ENCODE data around the gene CADPS2. TPM values are rescaled to one million over a fixed set of nuclear protein-coding genes. Genes with fewer than 3 reads are reported as not detected.

CADPS2 gene
- polyA plus RNA-seq, 1 experiment: 0.38 TPM

DNA sequence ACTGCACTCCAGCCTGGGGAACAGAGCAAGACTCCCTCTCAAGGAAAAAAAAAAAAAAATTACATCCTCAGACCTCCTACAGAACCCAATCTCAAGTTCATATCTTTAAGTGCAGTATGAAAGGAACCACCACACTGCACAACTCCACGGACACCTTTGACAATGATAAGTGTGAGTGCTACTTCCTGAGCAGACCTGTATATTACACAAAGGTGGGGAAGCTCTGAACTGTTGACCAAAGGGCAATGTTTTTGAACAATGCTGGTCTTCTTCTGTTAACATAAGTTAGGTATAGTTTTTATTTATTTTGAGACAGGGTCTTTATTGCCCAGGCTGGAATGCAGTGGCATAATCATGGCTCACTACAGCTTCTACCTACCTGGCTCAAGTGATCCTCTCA, 129.4 kb downstream of the CADPS2 start:
- Histone ChIP-seq H3K4me3 (ENCODE audit: low read depth, low read length) (no peak overlapping the region), H3K27me3 (ENCODE audit: control insufficient read depth, insufficient read depth, low read length) (no peaks in the 10 kb centered on the region), H3K36me3 (ENCODE audit: control insufficient read depth, insufficient read depth, low read length) (no peaks in the 10 kb centered on the region)
- ChIA-PET CTCF (no interaction called here), POLR2A (no interaction called here)
- no peak for DNase-seq (ENCODE audit: low read depth)
- TF ChIP-seq, protein P1, sequence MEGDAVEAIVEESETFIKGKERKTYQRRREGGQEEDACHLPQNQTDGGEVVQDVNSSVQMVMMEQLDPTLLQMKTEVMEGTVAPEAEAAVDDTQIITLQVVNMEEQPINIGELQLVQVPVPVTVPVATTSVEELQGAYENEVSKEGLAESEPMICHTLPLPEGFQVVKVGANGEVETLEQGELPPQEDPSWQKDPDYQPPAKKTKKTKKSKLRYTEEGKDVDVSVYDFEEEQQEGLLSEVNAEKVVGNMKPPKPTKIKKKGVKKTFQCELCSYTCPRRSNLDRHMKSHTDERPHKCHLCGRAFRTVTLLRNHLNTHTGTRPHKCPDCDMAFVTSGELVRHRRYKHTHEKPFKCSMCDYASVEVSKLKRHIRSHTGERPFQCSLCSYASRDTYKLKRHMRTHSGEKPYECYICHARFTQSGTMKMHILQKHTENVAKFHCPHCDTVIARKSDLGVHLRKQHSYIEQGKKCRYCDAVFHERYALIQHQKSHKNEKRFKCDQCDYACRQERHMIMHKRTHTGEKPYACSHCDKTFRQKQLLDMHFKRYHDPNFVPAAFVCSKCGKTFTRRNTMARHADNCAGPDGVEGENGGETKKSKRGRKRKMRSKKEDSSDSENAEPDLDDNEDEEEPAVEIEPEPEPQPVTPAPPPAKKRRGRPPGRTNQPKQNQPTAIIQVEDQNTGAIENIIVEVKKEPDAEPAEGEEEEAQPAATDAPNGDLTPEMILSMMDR (IDR thresholded peaks at IDR 0.05; ENCODE audit: insufficient read depth, low read depth, low read length): no peak

DNA sequence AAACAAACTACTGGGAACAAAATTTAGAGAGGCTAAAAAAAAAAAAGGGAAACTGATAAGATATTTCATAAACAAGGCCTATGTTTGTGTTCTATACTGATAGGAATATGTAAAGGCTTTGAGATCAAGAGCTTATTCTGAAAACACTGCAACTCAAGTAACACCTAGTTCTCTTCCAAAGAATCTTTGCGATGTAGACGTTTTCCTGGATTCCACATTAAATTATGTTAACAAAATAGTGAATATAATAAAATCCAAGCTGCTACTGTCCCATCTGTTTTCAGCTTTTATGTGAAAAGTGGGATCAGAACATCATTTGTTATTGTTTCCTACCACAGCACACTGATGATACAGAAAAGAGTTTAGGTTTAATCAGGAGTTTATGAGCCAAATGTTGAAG, 130.6 kb downstream of the CADPS2 start:
- DNase-seq (ENCODE audit: low read depth): no peak
- H3K27me3 ChIP-seq (ENCODE audit: control insufficient read depth, insufficient read depth, low read length): no peaks in the 10 kb centered on the region
- POLR2A ChIA-PET: no interaction called here
- H3K4me3 ChIP-seq (ENCODE audit: low read depth, low read length): no peak overlapping the region
- TF ChIP-seq, protein P1 (IDR thresholded peaks at IDR 0.05; ENCODE audit: insufficient read depth, low read depth, low read length): no peak
- CTCF ChIA-PET: no interaction called here
- no peaks in the 10 kb centered on the region for H3K36me3 ChIP-seq (ENCODE audit: control insufficient read depth, insufficient read depth, low read length)

DNA sequence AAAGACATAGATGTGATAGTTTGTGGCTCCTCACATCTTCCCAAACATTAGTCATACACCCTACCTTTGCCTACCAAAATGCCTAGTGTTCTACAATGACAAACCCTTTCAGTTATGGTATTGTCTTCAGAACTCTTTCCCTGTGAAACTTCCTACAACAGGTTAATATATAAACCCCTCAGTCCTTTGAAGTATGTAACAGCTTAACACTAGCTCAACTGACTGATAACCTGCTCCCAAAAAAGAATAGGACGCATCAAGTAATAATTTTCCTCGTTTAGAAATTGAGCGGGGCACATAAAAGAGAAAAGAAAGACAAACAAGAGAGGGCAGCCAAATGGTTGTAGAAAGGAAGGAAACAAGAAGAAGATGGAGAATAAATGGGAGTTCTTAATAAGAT, 133.7 kb downstream of the CADPS2 start:
- Histone ChIP-seq H3K27me3 (ENCODE audit: control insufficient read depth, insufficient read depth, low read length) (no peaks in the 10 kb centered on the region), H3K4me3 (ENCODE audit: low read depth, low read length) (no peak overlapping the region), H3K36me3 (ENCODE audit: control insufficient read depth, insufficient read depth, low read length) (no peaks in the 10 kb centered on the region)
- TF ChIP-seq, protein P1 (IDR thresholded peaks at IDR 0.05; ENCODE audit: insufficient read depth, low read depth, low read length): no peak
- CTCF ChIA-PET: no interaction called here
- POLR2A ChIA-PET: no interaction called here
- DNase-seq (ENCODE audit: low read depth): no peak

DNA sequence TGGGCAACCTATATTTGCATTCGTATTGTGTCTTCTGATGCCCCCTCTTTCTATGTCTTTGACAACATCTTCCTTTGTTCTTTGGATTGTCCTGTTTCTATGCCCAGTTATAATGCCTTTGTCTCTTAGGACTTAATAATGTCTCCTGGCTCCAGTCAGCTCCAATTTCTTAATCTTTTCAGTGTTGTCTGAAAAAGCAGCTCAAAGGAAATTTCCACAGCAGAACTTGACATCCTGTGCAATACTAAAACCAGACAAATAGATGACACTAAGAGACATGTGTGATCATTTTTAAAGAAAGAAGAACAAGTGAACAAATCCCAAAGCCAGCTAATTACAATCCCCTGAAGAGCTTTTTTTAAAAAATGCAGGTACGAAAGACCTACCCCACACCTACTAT, 135.9 kb downstream of the CADPS2 start:
- H3K36me3 ChIP-seq (ENCODE audit: control insufficient read depth, insufficient read depth, low read length): no peaks in the 10 kb centered on the region
- POLR2A ChIA-PET: no interaction called here
- H3K4me3 ChIP-seq (ENCODE audit: low read depth, low read length): no peak overlapping the region
- TF ChIP-seq, protein P1 (IDR thresholded peaks at IDR 0.05; ENCODE audit: insufficient read depth, low read depth, low read length): no peak
- no peak for DNase-seq (ENCODE audit: low read depth)
- CTCF ChIA-PET: no interaction called here
- no peaks in the 10 kb centered on the region for H3K27me3 ChIP-seq (ENCODE audit: control insufficient read depth, insufficient read depth, low read length)

DNA sequence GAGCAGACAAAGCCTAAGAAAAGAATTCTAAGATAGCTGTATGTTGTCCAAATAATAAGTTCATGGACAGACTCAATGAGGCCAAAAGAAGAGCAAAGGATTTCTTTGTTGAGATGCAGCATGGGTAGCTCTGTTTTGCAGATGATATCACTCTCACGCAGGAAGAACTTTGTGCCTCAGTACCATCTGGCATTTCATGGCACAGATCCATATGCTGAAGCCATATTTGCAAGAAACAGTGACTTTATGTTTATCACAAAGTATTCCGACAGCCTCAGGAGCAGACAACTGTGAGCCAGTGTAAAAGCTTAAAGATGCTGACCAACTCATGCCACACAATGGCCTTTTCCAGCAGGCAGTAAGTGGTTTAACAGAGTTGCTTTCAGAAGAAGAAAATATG, 138.1 kb downstream of the CADPS2 start:
- POLR2A ChIA-PET: no interaction called here
- DNase-seq (ENCODE audit: low read depth): no peak
- H3K4me3 ChIP-seq (ENCODE audit: low read depth, low read length): no peak overlapping the region
- CTCF ChIA-PET: no interaction called here
- TF ChIP-seq, protein P1 (IDR thresholded peaks at IDR 0.05; ENCODE audit: insufficient read depth, low read depth, low read length): no peak
- H3K27me3 ChIP-seq (ENCODE audit: control insufficient read depth, insufficient read depth, low read length): no peaks in the 10 kb centered on the region
- H3K36me3 ChIP-seq (ENCODE audit: control insufficient read depth, insufficient read depth, low read length): no peaks in the 10 kb centered on the region
